ENCODE measurements around the gene ATRNL1.

Gene ATRNL1

DNA sequence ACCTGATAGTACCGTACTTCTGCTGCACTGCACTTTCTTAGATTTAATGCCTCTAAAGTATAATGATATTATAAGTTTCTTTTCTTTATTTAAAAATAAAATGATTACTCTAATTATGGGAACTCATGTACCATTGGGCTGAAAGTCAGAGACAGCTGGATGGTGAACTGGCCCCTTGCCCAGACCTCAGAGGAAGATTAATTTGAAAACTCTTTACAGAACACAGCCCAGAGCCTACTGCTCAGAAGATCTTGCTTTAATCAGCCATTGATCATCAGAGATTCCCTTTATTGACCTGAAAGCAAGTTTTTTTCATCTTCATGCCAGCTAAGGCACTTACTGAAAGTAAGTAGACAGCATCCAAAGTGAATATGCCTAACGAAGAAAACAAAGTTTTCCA lies 838.1 kb downstream of the ATRNL1 start:
- DNase-seq (ENCODE audit: low read depth), result no peak
- H3K4me3 ChIP-seq (ENCODE audit: low read length), result no peak overlapping the region
- TF ChIP-seq, protein P1, sequence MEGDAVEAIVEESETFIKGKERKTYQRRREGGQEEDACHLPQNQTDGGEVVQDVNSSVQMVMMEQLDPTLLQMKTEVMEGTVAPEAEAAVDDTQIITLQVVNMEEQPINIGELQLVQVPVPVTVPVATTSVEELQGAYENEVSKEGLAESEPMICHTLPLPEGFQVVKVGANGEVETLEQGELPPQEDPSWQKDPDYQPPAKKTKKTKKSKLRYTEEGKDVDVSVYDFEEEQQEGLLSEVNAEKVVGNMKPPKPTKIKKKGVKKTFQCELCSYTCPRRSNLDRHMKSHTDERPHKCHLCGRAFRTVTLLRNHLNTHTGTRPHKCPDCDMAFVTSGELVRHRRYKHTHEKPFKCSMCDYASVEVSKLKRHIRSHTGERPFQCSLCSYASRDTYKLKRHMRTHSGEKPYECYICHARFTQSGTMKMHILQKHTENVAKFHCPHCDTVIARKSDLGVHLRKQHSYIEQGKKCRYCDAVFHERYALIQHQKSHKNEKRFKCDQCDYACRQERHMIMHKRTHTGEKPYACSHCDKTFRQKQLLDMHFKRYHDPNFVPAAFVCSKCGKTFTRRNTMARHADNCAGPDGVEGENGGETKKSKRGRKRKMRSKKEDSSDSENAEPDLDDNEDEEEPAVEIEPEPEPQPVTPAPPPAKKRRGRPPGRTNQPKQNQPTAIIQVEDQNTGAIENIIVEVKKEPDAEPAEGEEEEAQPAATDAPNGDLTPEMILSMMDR (IDR thresholded peaks at IDR 0.05; ENCODE audit: insufficient read depth, low read depth, low read length, missing control alignments), result no peak

DNA sequence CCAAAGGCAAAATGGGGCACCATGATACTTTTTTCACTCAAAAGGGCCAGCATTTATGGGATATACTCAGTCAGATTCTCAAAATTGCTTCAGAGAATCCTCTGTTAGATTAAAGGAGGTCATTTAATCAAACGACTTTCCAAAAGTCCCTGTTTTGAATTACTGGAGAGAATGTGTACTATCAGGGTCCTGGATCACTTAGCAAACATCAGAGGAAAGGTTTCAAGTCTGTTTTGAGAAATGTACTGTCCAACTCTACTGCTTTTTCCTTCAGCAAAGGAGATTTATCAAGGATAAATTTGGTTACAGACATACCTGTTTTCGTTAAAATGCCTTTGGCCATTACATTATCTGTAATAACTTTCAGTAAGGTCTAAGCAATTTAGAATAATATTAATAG lies 838.9 kb downstream of the ATRNL1 start:
- TF ChIP-seq, protein P1 (IDR thresholded peaks at IDR 0.05; ENCODE audit: insufficient read depth, low read depth, low read length, missing control alignments), result no peak
- no peak for DNase-seq (ENCODE audit: low read depth)

DNA sequence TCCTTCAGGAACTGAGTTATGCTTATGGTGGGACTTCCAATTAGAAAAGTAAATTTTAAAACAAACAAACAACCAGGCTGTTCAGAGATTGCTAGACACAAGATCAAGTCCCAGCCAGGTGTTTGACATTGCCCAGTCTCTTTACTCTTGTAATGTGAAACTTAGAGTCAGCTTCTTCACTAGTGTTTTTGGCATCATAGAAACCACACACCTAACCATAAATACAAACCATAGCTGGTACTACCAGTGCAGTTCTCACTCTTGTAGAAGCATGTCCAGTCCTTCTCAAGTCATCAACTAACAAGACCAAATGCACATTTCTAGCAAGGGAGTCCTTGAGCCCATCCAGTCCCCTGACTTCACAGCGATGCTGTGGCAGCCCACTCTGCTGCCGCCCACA lies 839.9 kb downstream of the ATRNL1 start:
- TF ChIP-seq, protein P1 (IDR thresholded peaks at IDR 0.05; ENCODE audit: insufficient read depth, low read depth, low read length, missing control alignments), result no peak
- H3K4me3 ChIP-seq (ENCODE audit: low read length), result no peak overlapping the region
- no peak for DNase-seq (ENCODE audit: low read depth)

More for the DNA sequence above, 838.9 kb downstream of the ATRNL1 start:
- H3K4me3 ChIP-seq (ENCODE audit: low read length), result no peak overlapping the region

DNA sequence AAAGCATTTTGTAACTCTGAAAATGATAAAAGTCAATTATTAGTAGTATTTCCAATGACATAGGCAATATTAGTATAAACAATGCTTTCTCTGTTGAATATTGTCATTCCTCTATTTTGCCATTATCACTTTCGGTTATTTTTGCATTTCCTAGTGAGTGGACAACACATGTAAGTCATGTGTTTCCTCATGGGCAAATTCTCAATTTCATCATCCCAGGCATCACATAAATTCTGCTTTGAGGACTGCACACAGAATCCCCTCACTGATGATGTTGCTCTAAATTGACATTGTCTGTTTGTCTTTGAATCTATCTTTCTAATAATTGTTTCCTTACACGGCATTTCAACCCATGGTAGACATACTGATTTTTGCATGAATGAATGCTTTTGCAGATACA lies 842.6 kb downstream of the ATRNL1 start:
- H3K4me3 ChIP-seq (ENCODE audit: low read length), result no peak overlapping the region
- TF ChIP-seq, protein P1 (IDR thresholded peaks at IDR 0.05; ENCODE audit: insufficient read depth, low read depth, low read length, missing control alignments), result no peak
- no peak for DNase-seq (ENCODE audit: low read depth)

DNA sequence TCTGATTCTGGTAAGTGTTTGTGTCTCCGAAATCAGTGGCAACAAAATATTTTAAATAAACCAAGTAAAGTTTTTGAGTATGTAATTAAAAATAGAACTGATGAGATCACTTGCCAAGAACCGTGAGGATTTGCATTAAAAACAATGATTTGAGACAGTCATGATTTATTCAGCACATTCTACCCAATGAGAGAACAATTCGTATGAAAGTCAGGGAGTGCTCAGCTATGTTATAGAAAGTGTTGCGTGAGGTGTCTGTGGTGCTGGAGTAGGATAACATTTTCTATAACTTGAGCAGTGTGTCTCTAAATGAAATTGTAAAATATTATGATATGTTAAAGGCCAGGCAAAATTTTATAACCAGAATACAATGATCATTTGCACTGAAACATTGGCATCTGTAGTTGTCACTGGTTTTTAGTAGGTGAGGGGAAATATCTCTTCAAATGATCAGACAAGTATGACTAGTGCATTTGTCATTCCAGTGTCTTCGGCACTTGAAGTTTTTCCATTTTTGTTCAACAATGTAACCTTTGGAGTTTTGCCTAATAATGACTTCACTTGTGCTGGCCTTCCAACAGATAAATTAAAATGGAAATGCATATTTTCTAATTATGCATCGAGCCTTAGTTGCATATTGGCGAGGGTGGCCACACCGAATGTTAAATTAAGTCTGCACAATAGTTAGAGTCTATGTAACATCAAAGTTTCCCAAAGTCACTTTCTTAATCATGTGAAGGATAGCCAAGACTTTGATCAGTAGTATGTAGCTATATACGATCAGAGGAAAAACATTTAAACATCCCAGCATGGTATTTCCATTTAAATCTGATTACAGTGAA lies 844.0 kb downstream of the ATRNL1 start:
- H3K4me3 ChIP-seq (ENCODE audit: low read length), result no peak overlapping the region
- TF ChIP-seq, protein P1 (IDR thresholded peaks at IDR 0.05; ENCODE audit: insufficient read depth, low read depth, low read length, missing control alignments), result no peak
- DNase-seq (ENCODE audit: low read depth), result no peak

DNA sequence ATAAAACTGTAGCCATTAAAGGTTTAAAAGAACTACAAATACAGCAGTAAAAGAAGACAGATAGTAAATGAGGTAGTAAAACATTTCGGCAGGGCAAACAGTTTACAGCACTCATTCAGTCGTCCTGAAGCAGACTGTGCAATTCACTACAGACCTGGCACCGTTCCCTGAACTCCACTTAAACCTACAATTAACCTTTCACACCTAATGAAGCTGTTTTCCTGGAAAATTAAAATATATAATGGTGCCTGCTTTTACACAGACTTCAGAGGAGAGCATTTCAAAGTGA lies 844.5 kb downstream of the ATRNL1 start:
- TF ChIP-seq, protein P1 (IDR thresholded peaks at IDR 0.05; ENCODE audit: insufficient read depth, low read depth, low read length, missing control alignments), result no peak
- DNase-seq (ENCODE audit: low read depth), result no peak
- no peak overlapping the region for H3K4me3 ChIP-seq (ENCODE audit: low read length)

All from epithelial cell of esophagus (primary cell).